Measurements from ENCODE around the gene UBE2M. TPM values are rescaled to one million over a fixed set of nuclear protein-coding genes. Genes with fewer than 3 reads are reported as not detected.
A peak's percentile ranks its signal among the peaks of the same experiment; 100 is the strongest.

UBE2M gene
- polyA plus RNA-seq, 2 of the 4 experiments (the other 2 are of a cell fraction), result 139 to 190 TPM

GRCh38 chr19:58572818-58573657 lies 14.6 kb upstream of the UBE2M start, which contains the start of gene MZF1 (continued):
- no peak for TF ChIP-seq EP300 (IDR thresholded peaks at IDR 0.05)
- no peak for TF ChIP-seq ZFP36 (IDR thresholded peaks at IDR 0.05; ENCODE audit: borderline replicate concordance, partially characterized antibody)
- peak; percentile 96 for TF ChIP-seq PBX3 (IDR thresholded peaks at IDR 0.05)
- TF ChIP-seq HOXB5 (CRISPR knock-in tag; IDR thresholded peaks at IDR 0.05), result no peak
- no peak for TF ChIP-seq KDM5A (IDR thresholded peaks at IDR 0.05)
- TF ChIP-seq JUN (IDR thresholded peaks at IDR 0.05), result peak; percentile 40 to 90
- no peak for TF ChIP-seq CBX2 (IDR thresholded peaks at IDR 0.05; ENCODE audit: borderline replicate concordance, low read depth)

GRCh38 chr19:58572026-58572817 lies 13.8 kb upstream of the UBE2M start:
- DNase-seq (ENCODE audit: low read depth in 1 of 2, low spot score in 1 of 2), result no peak
- TF ChIP-seq MAZ (IDR thresholded peaks at IDR 0.05; ENCODE audit: borderline replicate concordance, low read depth, low read length) (no peak), RAD21 (conservative IDR thresholded peaks at IDR 0.05 in 1 of 2, IDR thresholded peaks at IDR 0.05 in 1 of 2) (no peak), SREBF2 (IDR thresholded peaks at IDR 0.05) (no peak), ESRRA (IDR thresholded peaks at IDR 0.05; ENCODE audit: borderline replicate concordance, low read length) (no peak), POLR2AphosphoS2 (conservative IDR thresholded peaks at IDR 0.05; ENCODE audit: low read length) (no peak), CBX8 (IDR thresholded peaks at IDR 0.05) (no peak), GATA3 (IDR thresholded peaks at IDR 0.05; ENCODE audit: borderline replicate concordance) (no peak), TFCP2L1 (CRISPR knock-in tag; IDR thresholded peaks at IDR 0.05) (no peak), JUN (IDR thresholded peaks at IDR 0.05) (no peak; a peak in 1 of 5 replicates)
- Histone ChIP-seq H3K4me1 (peaks cover 15% of the 10 kb centered on the region), H3K9me3 (no peaks in the 10 kb centered on the region), H3K27ac (peak overlapping the region; percentile 91), H3K4me3 (peak overlapping the region; percentile 67), H3K4me2 (peak overlapping the region; percentile 92)
- FAIRE-seq, result peak; percentile 70
- WGBS (ENCODE audit: missing lambda C conversion rate), result 37% methylated on average over 24 of the region's 24 CpGs
- ATAC-seq, result no peak
- CTCF ChIA-PET, result interaction anchor here (0.6 to 3.3 kb wide), 6 partner anchors 10 to 838 kb away, joined by 3 to 16 read pairs (median 5); partner anchors contain the start of gene ZBTB45
- POLR2A ChIA-PET, result interaction anchor here (0.7 to 1.7 kb wide), 6 partner anchors 12 to 58 kb away, joined by 4 to 16 read pairs (median 6); partner anchors contain the start of genes CHMP2A, TRIM28 and ZBTB45

GRCh38 chr19:58571575-58571947 lies 13.2 kb upstream of the UBE2M start:
- WGBS (ENCODE audit: missing lambda C conversion rate), result 95% methylated on average over 8 of the region's 8 CpGs
- ATAC-seq (no peak), FAIRE-seq (no peak), DNase-seq (ENCODE audit: low read depth in 1 of 2, low spot score in 1 of 2) (no peak)
- Histone ChIP-seq H3K4me1 (peaks cover 15% of the 10 kb centered on the region), H3K27ac (peak overlapping the region in 1 of 2 experiments; percentile 91; a peak in 2 of 6 replicates), H3K9me3 (no peaks in the 10 kb centered on the region), H3K4me3 (no peak overlapping the region), H3K4me2 (peak overlapping the region; percentile 92)
- CTCF ChIA-PET, result interaction anchor here (1.0 to 3.3 kb wide), 4 partner anchors 10 to 57 kb away, joined by 3 to 16 read pairs (median 8); partner anchors contain the start of gene ZBTB45
- TF ChIP-seq EP300 (IDR thresholded peaks at IDR 0.05) (no peak), NFE2L2 (conservative IDR thresholded peaks at IDR 0.05; ENCODE audit: low read length) (no peak), MAX (IDR thresholded peaks at IDR 0.05) (no peak), HOXB5 (CRISPR knock-in tag; IDR thresholded peaks at IDR 0.05) (no peak), KDM1A (IDR thresholded peaks at IDR 0.05; ENCODE audit: low read depth) (no peak), JUNB (IDR thresholded peaks at IDR 0.05) (no peak), RAD21 (conservative IDR thresholded peaks at IDR 0.05 in 1 of 2, IDR thresholded peaks at IDR 0.05 in 1 of 2) (no peak), JUN (IDR thresholded peaks at IDR 0.05) (no peak), NR3C1 (IDR thresholded peaks at IDR 0.05) (no peak), EHMT2 (IDR thresholded peaks at IDR 0.05; ENCODE audit: low read depth) (no peak), RCOR1 (IDR thresholded peaks at IDR 0.05; ENCODE audit: low read depth, low read length) (no peak), ESRRA (IDR thresholded peaks at IDR 0.05; ENCODE audit: borderline replicate concordance, low read length) (no peak), SREBF2 (IDR thresholded peaks at IDR 0.05) (no peak), FOSL2 (IDR thresholded peaks at IDR 0.05) (no peak), FOSL2 (CRISPR knock-in tag; IDR thresholded peaks at IDR 0.05) (no peak), ZFP36 (IDR thresholded peaks at IDR 0.05; ENCODE audit: borderline replicate concordance, partially characterized antibody) (no peak)
- POLR2A ChIA-PET, result interaction anchor here (0.7 to 1.7 kb wide), 3 partner anchors 12 to 58 kb away, joined by 4 to 9 read pairs (median 5); partner anchors contain the start of gene ZBTB45
